SK-N-SH (cell line): Measurements from ENCODE around the gene SSTR4.

ENCODE experiments used
- ELF1 ChIP-seq: IDR thresholded peaks from 2 replicates; pipeline ENCODE4 v1.4.0; 2012
- EZH2phosphoT487 ChIP-seq: fragments of 200-600 bp; sonication (generic); IDR thresholded peaks from 2 replicates; pipeline ENCODE4 v1.6.1; 2017; ENCODE audit warnings: low read depth, mixed run types, mild to moderate bottlenecking, antibody characterized with exemption, moderate library complexity, borderline replicate concordance
- FOXM1 ChIP-seq: IDR thresholded peaks from 2 replicates; pipeline ENCODE4 v1.4.0; 2012; ENCODE audit warnings: low read depth, mild to moderate bottlenecking
- JUND ChIP-seq: IDR thresholded peaks from 2 replicates; pipeline ENCODE4 v1.4.0; 2012
- POLR2AphosphoS5 ChIP-seq: IDR thresholded peaks from 2 replicates; pipeline ENCODE4 v1.6.1; 2012; ENCODE audit warnings: low read depth, low read length
- RAD21 ChIP-seq: IDR thresholded peaks from 2 replicates; pipeline ENCODE4 v1.6.1; 2012; ENCODE audit warnings: mild to moderate bottlenecking, low read length
- SIN3A ChIP-seq: IDR thresholded peaks from 2 replicates; pipeline ENCODE4 v1.6.1; 2012; ENCODE audit warnings: low read depth, mild to moderate bottlenecking, low read length, moderate library complexity, borderline replicate concordance
- USF2 ChIP-seq: fragments of 150-350 bp; IDR thresholded peaks from 2 replicates; pipeline ENCODE4 v1.6.1; 2017; ENCODE audit warnings: antibody characterized with exemption, low read length, low read depth, borderline replicate concordance
- YY1 ChIP-seq: IDR thresholded peaks from 2 replicates; pipeline ENCODE4 v1.4.0; 2012; ENCODE audit warnings: low read depth, mild to moderate bottlenecking
- TF ChIP-seq, protein P1 (sequence below): fragments of 200-600 bp; sonication (generic); IDR thresholded peaks from 2 replicates; pipeline ENCODE4 v1.6.1; 2017; ENCODE audit warnings: antibody characterized with exemption, mild to moderate bottlenecking, moderate library complexity
- TF ChIP-seq, protein P2 (sequence below): IDR thresholded peaks from 2 replicates; pipeline ENCODE4 v1.4.0; 2012; ENCODE audit warnings: low read depth
- TF ChIP-seq, protein P3 (sequence below): IDR thresholded peaks from 2 replicates; pipeline ENCODE4 v1.6.1; 2012; ENCODE audit warnings: mild to moderate bottlenecking, low read depth, low read length, moderate library complexity

GRCh38 chr20:23018432-23018831 is 16.7 kb upstream of the SSTR4 start:
- TF ChIP-seq ELF1 (no peak), USF2 (no peak), FOXM1 (no peak), SIN3A (no peak), RAD21 (no peak), EZH2phosphoT487 (no peak), YY1 (no peak), POLR2AphosphoS5 (no peak), JUND (no peak)
- TF ChIP-seq, protein P1, sequence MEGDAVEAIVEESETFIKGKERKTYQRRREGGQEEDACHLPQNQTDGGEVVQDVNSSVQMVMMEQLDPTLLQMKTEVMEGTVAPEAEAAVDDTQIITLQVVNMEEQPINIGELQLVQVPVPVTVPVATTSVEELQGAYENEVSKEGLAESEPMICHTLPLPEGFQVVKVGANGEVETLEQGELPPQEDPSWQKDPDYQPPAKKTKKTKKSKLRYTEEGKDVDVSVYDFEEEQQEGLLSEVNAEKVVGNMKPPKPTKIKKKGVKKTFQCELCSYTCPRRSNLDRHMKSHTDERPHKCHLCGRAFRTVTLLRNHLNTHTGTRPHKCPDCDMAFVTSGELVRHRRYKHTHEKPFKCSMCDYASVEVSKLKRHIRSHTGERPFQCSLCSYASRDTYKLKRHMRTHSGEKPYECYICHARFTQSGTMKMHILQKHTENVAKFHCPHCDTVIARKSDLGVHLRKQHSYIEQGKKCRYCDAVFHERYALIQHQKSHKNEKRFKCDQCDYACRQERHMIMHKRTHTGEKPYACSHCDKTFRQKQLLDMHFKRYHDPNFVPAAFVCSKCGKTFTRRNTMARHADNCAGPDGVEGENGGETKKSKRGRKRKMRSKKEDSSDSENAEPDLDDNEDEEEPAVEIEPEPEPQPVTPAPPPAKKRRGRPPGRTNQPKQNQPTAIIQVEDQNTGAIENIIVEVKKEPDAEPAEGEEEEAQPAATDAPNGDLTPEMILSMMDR, result no peak
- TF ChIP-seq, protein P2, sequence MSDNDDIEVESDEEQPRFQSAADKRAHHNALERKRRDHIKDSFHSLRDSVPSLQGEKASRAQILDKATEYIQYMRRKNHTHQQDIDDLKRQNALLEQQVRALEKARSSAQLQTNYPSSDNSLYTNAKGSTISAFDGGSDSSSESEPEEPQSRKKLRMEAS, result no peak
- TF ChIP-seq, protein P3, sequence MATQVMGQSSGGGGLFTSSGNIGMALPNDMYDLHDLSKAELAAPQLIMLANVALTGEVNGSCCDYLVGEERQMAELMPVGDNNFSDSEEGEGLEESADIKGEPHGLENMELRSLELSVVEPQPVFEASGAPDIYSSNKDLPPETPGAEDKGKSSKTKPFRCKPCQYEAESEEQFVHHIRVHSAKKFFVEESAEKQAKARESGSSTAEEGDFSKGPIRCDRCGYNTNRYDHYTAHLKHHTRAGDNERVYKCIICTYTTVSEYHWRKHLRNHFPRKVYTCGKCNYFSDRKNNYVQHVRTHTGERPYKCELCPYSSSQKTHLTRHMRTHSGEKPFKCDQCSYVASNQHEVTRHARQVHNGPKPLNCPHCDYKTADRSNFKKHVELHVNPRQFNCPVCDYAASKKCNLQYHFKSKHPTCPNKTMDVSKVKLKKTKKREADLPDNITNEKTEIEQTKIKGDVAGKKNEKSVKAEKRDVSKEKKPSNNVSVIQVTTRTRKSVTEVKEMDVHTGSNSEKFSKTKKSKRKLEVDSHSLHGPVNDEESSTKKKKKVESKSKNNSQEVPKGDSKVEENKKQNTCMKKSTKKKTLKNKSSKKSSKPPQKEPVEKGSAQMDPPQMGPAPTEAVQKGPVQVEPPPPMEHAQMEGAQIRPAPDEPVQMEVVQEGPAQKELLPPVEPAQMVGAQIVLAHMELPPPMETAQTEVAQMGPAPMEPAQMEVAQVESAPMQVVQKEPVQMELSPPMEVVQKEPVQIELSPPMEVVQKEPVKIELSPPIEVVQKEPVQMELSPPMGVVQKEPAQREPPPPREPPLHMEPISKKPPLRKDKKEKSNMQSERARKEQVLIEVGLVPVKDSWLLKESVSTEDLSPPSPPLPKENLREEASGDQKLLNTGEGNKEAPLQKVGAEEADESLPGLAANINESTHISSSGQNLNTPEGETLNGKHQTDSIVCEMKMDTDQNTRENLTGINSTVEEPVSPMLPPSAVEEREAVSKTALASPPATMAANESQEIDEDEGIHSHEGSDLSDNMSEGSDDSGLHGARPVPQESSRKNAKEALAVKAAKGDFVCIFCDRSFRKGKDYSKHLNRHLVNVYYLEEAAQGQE, result no peak
